CD4-positive, alpha-beta T cell treated with Interleukin-4 for 4 hours (primary cell): Measurements from ENCODE around the gene GLI3.

Experiments
- DNase-seq: peaks from one replicate; pipeline ENCODE4 v3.0.0-alpha.2; 2020

GLI3 gene

DNA sequence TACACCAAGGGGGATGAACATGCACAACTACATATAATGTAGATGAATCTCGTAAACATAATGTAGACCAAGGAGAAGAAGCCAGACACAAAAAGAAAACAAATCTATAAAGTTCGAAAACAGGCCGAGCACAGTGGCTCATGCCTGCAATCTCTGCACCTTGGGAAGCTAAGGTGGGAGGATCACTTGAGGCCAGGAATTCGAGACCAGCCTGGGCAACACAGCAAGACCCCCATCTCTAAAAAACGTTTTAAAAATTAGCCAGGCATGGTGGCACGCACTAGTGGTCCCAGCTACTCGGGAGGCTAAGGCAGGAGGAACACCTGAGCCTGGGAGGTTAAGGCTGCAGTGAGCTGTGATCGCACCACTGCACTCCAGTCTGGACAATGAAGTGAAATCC is 68.5 kb downstream of the GLI3 start:
- DNase-seq: no peak

- no peak for DNase-seq
Observed at GRCh38 chr7:42167631-42168236, 69.3 kb downstream of the GLI3 start.

DNA sequence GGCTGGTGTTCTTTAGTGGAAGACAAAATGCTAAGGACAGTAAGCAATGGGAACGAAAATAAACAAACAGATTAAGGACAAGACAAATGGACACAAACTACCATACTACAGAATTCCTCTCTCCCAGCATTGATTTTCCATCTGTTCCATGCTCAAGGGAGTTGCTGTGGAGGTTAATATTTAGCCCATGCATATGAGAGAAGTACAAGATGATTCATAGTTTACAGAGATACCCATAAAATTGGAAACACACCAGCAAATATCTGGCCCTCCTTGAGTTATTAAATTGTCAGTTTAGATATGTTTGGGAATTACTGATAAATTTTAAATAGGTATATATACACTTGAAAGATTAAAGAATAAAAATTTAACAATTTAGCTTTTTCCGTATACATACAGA is 69.8 kb downstream of the GLI3 start:
- no peak for DNase-seq

GRCh38 chr7:42164881-42165428 is 72.1 kb downstream of the GLI3 start:
- DNase-seq: no peak

GRCh38 chr7:42162560-42163325 is 74.3 kb downstream of the GLI3 start:
- DNase-seq: no peak

DNA sequence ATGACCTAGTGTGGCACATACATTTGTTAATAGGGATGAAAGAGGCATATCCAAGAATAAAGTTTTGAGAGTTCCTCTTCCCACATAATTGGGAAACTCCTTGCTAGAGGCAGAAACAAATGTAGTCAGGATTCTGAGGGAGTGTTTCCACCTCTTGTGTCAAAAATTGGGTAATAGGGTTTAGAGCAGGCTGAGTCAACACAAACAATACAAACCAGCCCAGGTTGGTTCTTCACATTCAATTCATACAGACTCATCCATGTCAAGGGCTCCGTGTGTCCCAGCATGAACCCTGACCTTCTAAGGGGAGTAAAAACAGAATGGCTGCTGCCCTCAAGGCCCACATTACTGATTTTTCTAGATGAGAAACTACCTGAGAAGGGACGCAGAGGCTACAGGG is 75.3 kb downstream of the GLI3 start:
- DNase-seq: no peak

DNA sequence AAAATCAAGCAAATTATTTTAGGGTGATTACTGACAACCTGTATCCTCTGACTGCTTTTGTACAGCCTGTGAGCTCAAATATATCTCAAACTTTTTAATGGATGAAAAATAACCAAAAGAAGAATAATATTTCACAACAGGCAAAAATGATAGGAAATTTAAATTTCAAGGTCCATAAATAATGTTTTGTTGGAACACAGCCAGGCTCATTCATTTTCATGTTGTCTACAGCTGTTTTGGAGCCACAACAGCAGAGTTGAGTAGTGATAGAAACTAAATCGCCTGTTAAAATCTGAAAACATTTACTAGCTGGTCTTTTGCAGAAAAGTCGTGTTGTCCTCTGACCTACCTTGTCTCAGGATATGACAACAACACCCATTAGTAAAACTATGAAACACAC is 75.9 kb downstream of the GLI3 start:
- DNase-seq: no peak

GRCh38 chr7:42159130-42159529 is 77.9 kb downstream of the GLI3 start:
- DNase-seq: no peak

DNA sequence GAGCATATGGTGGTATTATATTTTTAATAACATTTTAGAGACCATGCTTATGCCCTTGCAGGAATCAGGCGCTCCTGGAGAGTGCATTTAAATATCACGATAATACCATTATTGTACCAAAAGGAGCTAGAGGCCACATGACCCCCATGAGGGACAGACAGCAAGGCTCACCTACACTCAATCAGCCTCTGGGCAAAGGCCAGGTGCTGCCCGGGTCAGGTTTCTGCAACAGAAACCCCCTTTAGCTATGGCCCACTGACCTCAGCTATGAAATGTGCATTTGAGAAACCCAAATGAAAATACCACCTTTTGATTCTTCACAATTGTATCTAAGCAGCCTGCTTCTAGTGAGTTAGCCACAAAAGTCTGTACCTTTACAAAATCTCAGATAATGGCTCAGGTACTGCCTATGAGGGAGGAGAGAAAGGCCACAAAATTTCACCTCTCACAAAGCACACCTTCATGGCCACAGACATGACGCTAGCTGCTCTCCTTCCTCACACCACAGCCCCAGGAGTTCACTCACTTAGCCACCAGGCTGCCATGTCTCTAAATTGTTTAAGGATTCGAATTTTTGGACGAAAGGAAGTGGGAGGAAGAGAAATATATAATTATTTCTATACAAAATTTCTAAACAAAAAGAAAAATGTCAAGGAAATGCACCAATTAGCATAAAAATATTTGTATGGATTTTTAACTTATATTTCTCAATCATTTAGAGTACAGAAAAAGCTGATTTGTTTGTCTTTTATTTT is 79.9 kb downstream of the GLI3 start:
- DNase-seq: no peak

DNA sequence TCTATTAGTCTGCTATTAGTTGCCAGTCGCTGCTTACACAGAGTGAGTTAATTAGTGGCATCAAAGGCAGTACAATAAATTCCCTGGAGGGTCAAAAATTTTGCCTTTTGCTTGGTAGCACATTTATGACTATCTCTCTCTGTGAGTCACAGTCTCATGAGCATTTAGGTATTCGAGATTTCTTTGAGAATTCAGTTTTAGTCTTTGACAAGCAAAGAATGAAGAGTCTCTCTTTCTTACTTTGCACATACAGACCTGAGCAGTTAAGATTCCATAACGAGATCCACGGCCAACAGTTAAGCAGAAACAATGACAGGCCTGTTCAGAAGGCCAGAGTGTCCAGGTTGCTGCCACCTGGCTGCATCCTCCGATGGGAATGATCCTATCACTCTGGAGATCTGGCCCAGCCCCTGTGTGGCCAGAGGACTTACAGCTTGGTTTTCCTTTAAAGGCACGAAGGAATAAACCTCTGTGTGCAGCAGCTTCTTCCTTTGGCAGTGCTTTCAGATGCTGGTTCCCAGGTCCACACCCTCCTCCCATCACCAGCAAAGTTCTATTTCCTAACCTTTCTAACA is 80.6 kb downstream of the GLI3 start:
- no peak for DNase-seq

- no peak for DNase-seq
Observed at GRCh38 chr7:42155584-42156290, 81.3 kb downstream of the GLI3 start.

- DNase-seq: no peak
Observed at GRCh38 chr7:42154173-42154572, 82.8 kb downstream of the GLI3 start.

DNA sequence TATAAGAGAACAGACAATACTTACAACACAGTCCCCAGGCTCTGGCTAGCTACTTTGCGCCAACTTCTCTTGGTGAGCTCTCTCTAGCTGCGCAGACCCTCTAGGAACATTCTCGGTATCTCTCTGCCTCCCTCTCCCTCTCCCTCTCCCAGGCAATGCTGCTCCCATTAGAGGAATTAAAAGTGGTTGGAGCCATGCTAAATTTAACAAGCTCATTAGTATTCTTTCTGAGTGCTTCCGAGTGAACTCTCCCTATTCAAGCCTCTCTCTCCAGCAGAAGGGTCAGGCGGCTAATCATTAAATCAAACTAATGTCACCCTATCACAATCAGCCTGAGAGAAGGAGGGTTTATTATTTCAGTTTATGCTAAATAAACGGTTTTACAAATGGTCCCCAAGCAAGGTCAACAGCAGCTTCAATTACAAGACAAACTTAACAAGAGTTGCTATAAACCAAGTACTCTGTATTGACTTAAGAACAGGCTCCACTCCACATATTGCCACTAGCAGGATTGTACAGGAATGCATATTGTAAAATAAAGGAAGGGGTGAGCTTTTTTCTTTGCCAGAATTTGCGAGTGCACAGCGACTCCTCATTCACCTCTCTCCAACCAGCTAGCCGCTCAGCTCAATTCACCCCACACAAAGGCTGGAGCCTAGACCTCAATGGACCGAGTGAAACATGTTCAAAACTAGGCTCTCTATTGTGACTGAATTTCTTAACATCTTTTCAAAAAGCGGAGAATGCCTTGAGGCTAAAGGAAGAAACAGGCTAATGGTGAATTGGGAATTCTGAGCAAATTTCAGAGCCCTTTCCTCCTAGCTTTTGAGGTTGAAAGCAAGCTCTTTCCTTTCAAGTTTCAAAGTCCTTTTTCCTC is 84.4 kb downstream of the GLI3 start:
- no peak for DNase-seq

GRCh38 chr7:42151309-42151708 is 85.7 kb downstream of the GLI3 start:
- no peak for DNase-seq

DNA sequence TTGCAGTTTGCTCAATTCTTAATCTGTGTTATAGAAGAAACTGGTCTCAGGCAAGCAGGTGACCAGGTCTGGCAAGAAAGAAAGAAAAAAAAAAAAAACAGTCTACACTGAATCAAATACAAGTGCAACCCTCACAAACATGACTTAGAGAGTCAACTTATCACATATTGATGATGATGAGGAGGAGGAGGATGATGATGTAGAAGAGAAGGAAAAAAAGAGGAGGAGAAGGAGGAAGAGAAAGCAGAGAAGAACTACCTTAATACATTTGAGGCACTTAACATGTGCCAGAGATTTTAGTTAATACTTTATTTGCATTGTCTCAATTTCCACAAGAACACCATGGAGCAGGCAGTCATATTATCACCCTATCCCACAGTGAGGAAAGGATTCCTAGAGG is 91.5 kb downstream of the GLI3 start:
- no peak for DNase-seq

- DNase-seq: no peak
Observed at GRCh38 chr7:42144604-42145003, 92.4 kb downstream of the GLI3 start.

DNA sequence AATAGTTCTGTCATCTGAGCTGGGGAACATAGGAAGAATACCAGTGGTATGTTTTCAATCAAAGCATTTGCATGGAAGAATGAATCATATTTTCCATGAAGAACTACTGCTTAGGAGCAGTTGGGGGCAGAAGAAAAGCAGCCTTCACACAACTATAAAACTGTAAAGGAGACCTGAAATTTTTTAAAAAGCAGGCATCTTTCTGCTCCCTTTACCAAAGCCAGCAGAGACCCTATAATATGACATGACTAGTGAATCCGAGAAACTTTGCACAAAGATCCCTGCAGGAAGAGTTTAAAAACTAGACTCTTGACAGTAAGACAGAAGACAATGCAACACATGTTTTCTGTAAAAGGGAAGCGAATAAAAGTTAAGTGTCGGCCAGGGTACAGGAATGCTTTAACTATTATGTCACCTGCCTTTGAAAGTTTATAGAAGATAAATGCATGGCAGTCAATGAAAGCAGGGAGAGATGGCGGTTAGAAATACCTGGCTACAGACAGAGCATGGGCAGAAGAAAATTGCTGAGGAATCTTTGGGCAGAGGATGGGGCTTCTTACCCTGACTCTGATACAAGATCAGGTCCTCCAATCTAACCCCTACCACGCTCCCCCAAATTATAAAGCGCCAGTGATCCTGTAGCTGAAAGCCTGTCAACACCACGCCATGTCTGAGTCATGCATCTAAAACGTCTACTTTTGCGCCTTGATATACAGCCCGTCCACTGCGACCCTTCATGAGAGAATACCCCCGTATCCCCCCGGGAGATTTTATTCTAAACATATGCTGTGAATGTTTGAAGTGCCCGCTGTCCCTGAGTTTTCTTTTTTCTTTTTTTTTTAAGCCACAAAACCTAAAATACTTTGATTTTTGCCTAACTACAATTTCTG is 93.1 kb downstream of the GLI3 start:
- no peak for DNase-seq

GRCh38 chr7:42142089-42142488 is 94.9 kb downstream of the GLI3 start:
- DNase-seq: no peak

DNA sequence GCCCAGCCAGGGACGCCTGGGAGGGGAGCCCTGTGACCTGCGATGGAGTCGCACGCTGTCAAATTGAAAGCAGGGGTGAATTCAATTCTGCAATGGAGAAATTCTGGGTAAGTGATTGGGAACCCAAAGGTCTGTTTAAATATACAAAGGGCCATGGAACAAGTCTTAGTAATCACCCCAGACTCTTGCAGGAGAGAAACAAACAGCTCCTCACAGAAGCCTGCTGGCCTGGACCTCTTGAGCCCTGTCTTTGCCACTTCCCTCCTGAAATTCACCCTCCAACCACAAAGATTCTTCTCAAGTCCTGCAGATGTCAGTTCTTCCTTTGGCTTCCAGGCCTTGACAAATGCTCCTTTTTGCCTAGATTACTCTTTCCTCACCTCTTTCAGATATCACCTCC is 97.3 kb downstream of the GLI3 start:
- DNase-seq: no peak

GRCh38 chr7:42138691-42139090 is 98.3 kb downstream of the GLI3 start:
- no peak for DNase-seq

GRCh38 chr7:42137941-42138340 is 99.1 kb downstream of the GLI3 start:
- no peak for DNase-seq
